ENCODE measurements around the gene TTI1. TPM values are rescaled to one million over a fixed set of nuclear protein-coding genes. Genes with fewer than 3 reads are reported as not detected.
"Not testable (repeated sequence)": the region's sequence is repeated elsewhere in the genome, so short reads cannot be mapped to it uniquely, and the experiment has no call there.

Gene TTI1
- polyA plus RNA-seq, 1 donor from 2014 or later = 20.0 TPM

- Histone ChIP-seq H3F3A (ENCODE audit: insufficient read depth, low read length, poor library complexity, severe bottlenecking) (no peaks in the 10 kb centered on the region), H3K27me3 (ENCODE audit: insufficient read depth, low read depth, low read length) (no peaks in the 10 kb centered on the region), H3K9ac (ENCODE audit: low read length) (no peak overlapping the region), H3K4me2 (ENCODE audit: low read length) (no peak overlapping the region), H4K20me1 (ENCODE audit: insufficient read depth) (no peaks in the 10 kb centered on the region), H3K9me2 (ENCODE audit: insufficient read depth, low read length) (no peaks in the 10 kb centered on the region), H2AFZ (ENCODE audit: low read depth, low read length) (no peak overlapping the region), H3K9me3 (ENCODE audit: low read length) (no peaks in the 10 kb centered on the region), H3K27ac (ENCODE audit: low read length) (no peak overlapping the region), H3K36me3 (ENCODE audit: insufficient read depth, low read length) (no peaks in the 10 kb centered on the region), H3K79me2 (replicated peaks; ENCODE audit: insufficient read depth, low read length) (no peaks in the 10 kb centered on the region), H3K4me3 (ENCODE audit: low read length) (no peak overlapping the region)
- no peak for TF ChIP-seq EZH2 (IDR thresholded peaks at IDR 0.05; ENCODE audit: borderline replicate concordance, insufficient read depth, low read length, poor library complexity, severe bottlenecking)
Observed at GRCh38 chr20:37968841-37969401, 64.3 kb downstream of the TTI1 start.

- not testable (repeated sequence) for H3K4me2 ChIP-seq (ENCODE audit: low read length); H3K27me3 ChIP-seq (ENCODE audit: insufficient read depth, low read depth, low read length); H4K20me1 ChIP-seq (ENCODE audit: insufficient read depth); H3K4me3 ChIP-seq (ENCODE audit: low read length); H2AFZ ChIP-seq (ENCODE audit: low read depth, low read length); H3F3A ChIP-seq (ENCODE audit: insufficient read depth, low read length, poor library complexity, severe bottlenecking); H3K9ac ChIP-seq (ENCODE audit: low read length); H3K27ac ChIP-seq (ENCODE audit: low read length); H3K79me2 ChIP-seq (replicated peaks; ENCODE audit: insufficient read depth, low read length); H3K9me3 ChIP-seq (ENCODE audit: low read length); H3K36me3 ChIP-seq (ENCODE audit: insufficient read depth, low read length); H3K9me2 ChIP-seq (ENCODE audit: insufficient read depth, low read length)
Observed at GRCh38 chr20:37963483-37963882, 69.8 kb downstream of the TTI1 start.

- no peaks in the 10 kb centered on the region for H3K9me3 ChIP-seq (ENCODE audit: low read length)
- no peak overlapping the region for H3K4me2 ChIP-seq (ENCODE audit: low read length)
- no peak overlapping the region for H3K9ac ChIP-seq (ENCODE audit: low read length)
- H4K20me1 ChIP-seq (ENCODE audit: insufficient read depth) = no peaks in the 10 kb centered on the region
- H2AFZ ChIP-seq (ENCODE audit: low read depth, low read length) = no peak overlapping the region
- H3K36me3 ChIP-seq (ENCODE audit: insufficient read depth, low read length) = no peaks in the 10 kb centered on the region
- H3K27me3 ChIP-seq (ENCODE audit: insufficient read depth, low read depth, low read length) = no peaks in the 10 kb centered on the region
- TF ChIP-seq REST (IDR thresholded peaks at IDR 0.05; ENCODE audit: borderline replicate concordance) = no peak
- no peak for TF ChIP-seq RAD21 (conservative IDR thresholded peaks at IDR 0.05)
- TF ChIP-seq SMC3 (conservative IDR thresholded peaks at IDR 0.05; ENCODE audit: poor library complexity) = no peak
- TF ChIP-seq TAF1 (IDR thresholded peaks at IDR 0.05; ENCODE audit: low read depth) = no peak
- no peak for TF ChIP-seq POLR2AphosphoS5 (IDR thresholded peaks at IDR 0.05)
- no peak for TF ChIP-seq EP300 (conservative IDR thresholded peaks at IDR 0.05; ENCODE audit: poor library complexity, severe bottlenecking)
- TF ChIP-seq MXI1 (conservative IDR thresholded peaks at IDR 0.05; ENCODE audit: poor library complexity, severe bottlenecking) = no peak
- no peak for TF ChIP-seq CTCF (IDR thresholded peaks at IDR 0.05; ENCODE audit: poor library complexity, severe bottlenecking)
- TF ChIP-seq EZH2 (IDR thresholded peaks at IDR 0.05; ENCODE audit: borderline replicate concordance, insufficient read depth, low read length, poor library complexity, severe bottlenecking) = no peak
- H3K79me2 ChIP-seq (replicated peaks; ENCODE audit: insufficient read depth, low read length) = no peaks in the 10 kb centered on the region
- H3K4me3 ChIP-seq (ENCODE audit: low read length) = no peak overlapping the region
- no peak overlapping the region for H3K27ac ChIP-seq (ENCODE audit: low read length)
- H3K9me2 ChIP-seq (ENCODE audit: insufficient read depth, low read length) = no peaks in the 10 kb centered on the region
- H3F3A ChIP-seq (ENCODE audit: insufficient read depth, low read length, poor library complexity, severe bottlenecking) = no peaks in the 10 kb centered on the region
Observed at GRCh38 chr20:37961066-37961465, 72.2 kb downstream of the TTI1 start.

Measured in neural cell (in vitro differentiated cells).